ENCODE data around the gene SFRP4. TPM values are rescaled to one million over a fixed set of nuclear protein-coding genes. Genes with fewer than 3 reads are reported as not detected.
A peak's percentile ranks its signal among the peaks of the same experiment; 100 is the strongest.

SFRP4 gene
- total RNA-seq, 1 donor from 2014 or later: not detected

DNA sequence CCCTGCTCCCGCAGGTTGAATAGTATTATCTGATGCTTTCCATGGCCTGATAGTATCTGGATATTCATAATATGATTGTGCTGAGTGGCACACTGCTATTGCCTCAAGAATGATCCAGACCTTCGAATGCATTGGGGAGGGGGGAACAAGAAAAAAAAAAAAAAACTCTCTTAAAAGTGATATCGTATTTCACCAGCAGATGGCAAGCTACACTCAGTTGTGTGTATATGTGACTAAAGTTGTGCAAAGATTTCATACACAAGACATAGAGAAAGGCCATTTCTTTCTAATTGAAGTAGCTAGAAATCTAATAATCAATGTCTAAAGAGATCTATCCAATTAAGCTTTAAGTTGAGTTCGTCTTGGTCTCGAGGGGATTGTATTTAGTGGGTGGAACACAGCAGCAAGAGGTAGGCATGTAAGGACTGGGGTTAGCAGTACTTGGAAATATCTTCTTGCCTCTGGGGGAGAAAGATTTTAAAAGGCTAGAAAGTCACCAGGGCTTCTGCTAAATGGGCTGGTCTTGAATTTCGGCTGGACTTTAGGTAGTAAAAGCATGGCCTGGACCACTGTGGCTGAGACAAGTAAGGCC lies 15.3 kb downstream of the SFRP4 start:
- Histone ChIP-seq H3K36me3 (ENCODE audit: control insufficient read depth, insufficient read depth, low read length) (no peaks in the 10 kb centered on the region), H3K4me3 (ENCODE audit: low read depth, low read length) (no peak overlapping the region), H3K27me3 (ENCODE audit: control insufficient read depth, insufficient read depth, low read length) (no peaks in the 10 kb centered on the region)
- TF ChIP-seq, protein P1, sequence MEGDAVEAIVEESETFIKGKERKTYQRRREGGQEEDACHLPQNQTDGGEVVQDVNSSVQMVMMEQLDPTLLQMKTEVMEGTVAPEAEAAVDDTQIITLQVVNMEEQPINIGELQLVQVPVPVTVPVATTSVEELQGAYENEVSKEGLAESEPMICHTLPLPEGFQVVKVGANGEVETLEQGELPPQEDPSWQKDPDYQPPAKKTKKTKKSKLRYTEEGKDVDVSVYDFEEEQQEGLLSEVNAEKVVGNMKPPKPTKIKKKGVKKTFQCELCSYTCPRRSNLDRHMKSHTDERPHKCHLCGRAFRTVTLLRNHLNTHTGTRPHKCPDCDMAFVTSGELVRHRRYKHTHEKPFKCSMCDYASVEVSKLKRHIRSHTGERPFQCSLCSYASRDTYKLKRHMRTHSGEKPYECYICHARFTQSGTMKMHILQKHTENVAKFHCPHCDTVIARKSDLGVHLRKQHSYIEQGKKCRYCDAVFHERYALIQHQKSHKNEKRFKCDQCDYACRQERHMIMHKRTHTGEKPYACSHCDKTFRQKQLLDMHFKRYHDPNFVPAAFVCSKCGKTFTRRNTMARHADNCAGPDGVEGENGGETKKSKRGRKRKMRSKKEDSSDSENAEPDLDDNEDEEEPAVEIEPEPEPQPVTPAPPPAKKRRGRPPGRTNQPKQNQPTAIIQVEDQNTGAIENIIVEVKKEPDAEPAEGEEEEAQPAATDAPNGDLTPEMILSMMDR (IDR thresholded peaks at IDR 0.05; ENCODE audit: insufficient read depth, low read length, poor library complexity, severe bottlenecking): peak; percentile 54
- no peak for DNase-seq (ENCODE audit: low read depth)

GRCh38 chr7:37899712-37900247 lies 16.8 kb downstream of the SFRP4 start:
- no peak for DNase-seq (ENCODE audit: low read depth)
- no peak overlapping the region for H3K4me3 ChIP-seq (ENCODE audit: low read depth, low read length)
- no peaks in the 10 kb centered on the region for H3K27me3 ChIP-seq (ENCODE audit: control insufficient read depth, insufficient read depth, low read length)
- TF ChIP-seq, protein P1 (IDR thresholded peaks at IDR 0.05; ENCODE audit: insufficient read depth, low read length, poor library complexity, severe bottlenecking): no peak
- no peaks in the 10 kb centered on the region for H3K36me3 ChIP-seq (ENCODE audit: control insufficient read depth, insufficient read depth, low read length)

DNA sequence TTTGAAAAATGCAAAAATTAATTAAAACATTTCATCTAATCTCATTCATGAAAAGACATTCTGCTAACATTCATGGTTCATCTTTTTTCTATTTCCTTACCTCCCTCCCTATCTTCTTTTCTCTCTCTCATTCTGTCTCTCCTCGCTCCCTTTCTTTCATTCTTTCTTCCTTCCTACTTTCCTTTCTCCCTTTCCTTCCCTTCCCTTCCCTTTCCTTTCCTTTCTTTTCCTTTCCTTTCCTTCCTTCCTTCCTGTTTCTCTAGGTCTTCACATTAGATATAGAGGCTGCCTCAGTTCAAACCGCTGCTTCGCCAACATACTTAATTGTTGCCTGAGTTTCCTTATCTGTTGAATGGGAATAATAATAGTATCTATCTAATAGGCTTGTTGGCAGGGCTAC lies 21.9 kb downstream of the SFRP4 start:
- no peak for DNase-seq (ENCODE audit: low read depth)
- TF ChIP-seq, protein P1 (IDR thresholded peaks at IDR 0.05; ENCODE audit: insufficient read depth, low read length, poor library complexity, severe bottlenecking): no peak
- H3K27me3 ChIP-seq (ENCODE audit: control insufficient read depth, insufficient read depth, low read length): no peaks in the 10 kb centered on the region
- no peak overlapping the region for H3K4me3 ChIP-seq (ENCODE audit: low read depth, low read length)
- H3K36me3 ChIP-seq (ENCODE audit: control insufficient read depth, insufficient read depth, low read length): no peaks in the 10 kb centered on the region

- Histone ChIP-seq H3K4me3 (ENCODE audit: low read depth, low read length) (no peak overlapping the region), H3K36me3 (ENCODE audit: control insufficient read depth, insufficient read depth, low read length) (no peaks in the 10 kb centered on the region), H3K27me3 (ENCODE audit: control insufficient read depth, insufficient read depth, low read length) (no peaks in the 10 kb centered on the region)
- no peak for DNase-seq (ENCODE audit: low read depth)
- TF ChIP-seq, protein P1 (IDR thresholded peaks at IDR 0.05; ENCODE audit: insufficient read depth, low read length, poor library complexity, severe bottlenecking): no peak
Observed at GRCh38 chr7:37893359-37893758, 23.3 kb downstream of the SFRP4 start.

DNA sequence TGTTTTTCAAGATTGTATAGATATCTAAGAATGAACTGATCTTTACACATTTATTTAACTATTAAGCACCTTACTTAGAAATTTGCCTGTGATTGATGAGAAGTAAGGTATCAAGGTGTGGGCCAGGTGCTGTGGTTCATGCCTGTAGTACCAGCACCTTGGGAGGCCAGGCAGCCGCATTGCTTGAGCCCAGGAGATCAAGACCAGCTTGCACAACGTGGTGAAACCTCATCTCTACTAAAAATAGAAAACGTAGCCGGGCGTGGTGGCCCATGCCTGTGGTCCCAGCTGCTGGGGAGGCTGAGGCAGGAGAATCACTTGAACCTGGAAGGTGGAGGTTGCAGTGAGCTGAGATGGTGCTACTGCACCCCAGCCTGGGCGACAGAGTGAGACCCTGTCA lies 34.5 kb downstream of the SFRP4 start:
- Histone ChIP-seq H3K36me3 (ENCODE audit: control insufficient read depth, insufficient read depth, low read length) (no peaks in the 10 kb centered on the region), H3K4me3 (ENCODE audit: low read depth, low read length) (no peak overlapping the region), H3K27me3 (ENCODE audit: control insufficient read depth, insufficient read depth, low read length) (no peaks in the 10 kb centered on the region)
- no peak for DNase-seq (ENCODE audit: low read depth)
- TF ChIP-seq, protein P1 (IDR thresholded peaks at IDR 0.05; ENCODE audit: insufficient read depth, low read length, poor library complexity, severe bottlenecking): no peak

Other genes with a start within 250 kb of the SFRP4 start
- not detected in 2 replicates for gene GPR141, start 233.1 kb downstream of the SFRP4 start, total RNA-seq
- gene NME8, start 68.2 kb downstream of the SFRP4 start, total RNA-seq: not detected in 2 replicates
- 26.4 and 44.1 TPM in 2 replicates for gene EPDR1, start 3.8 kb upstream of the SFRP4 start, total RNA-seq